Endothelial cell of umbilical vein (primary cell): ENCODE results near the gene NF1. TPM values are rescaled to one million over a fixed set of nuclear protein-coding genes. Genes with fewer than 3 reads are reported as not detected.
"Not testable (repeated sequence)": the region's sequence is repeated elsewhere in the genome, so short reads cannot be mapped to it uniquely, and the experiment has no call there.

ENCODE experiments used
- BruUV-seq: library from RNA; stranded (reverse); fragments of 400-500 nt; replicated peaks from 2 replicates; lab custom pipeline; 2021; lab: Mats Ljungman, UMichigan
- CTCF ChIA-PET: fragments of 300-600, 350-600 bp; sonication (Branson Sonifier 250); formaldehyde crosslinking; loops from one replicate; lab custom pipeline; 2021; ENCODE audit warnings: antibody characterized with exemption, inconsistent platforms; lab: Charles Lee
- POLR2A ChIA-PET: fragments of 300-600, 350-600 bp; sonication (Branson Sonifier 250); formaldehyde crosslinking; loops from one replicate; lab custom pipeline; 2021; ENCODE audit warnings: antibody characterized with exemption, inconsistent platforms; lab: Charles Lee
- DNase-seq: peaks from one replicate; pipeline ENCODE4 v3.0.0-alpha.2; 2011; ENCODE audit warnings: low read depth, low spot score
- FAIRE-seq: peaks from 2 replicates; lab custom pipeline; 2011; peaks lifted over from hg19 to GRCh38; lab: Jason Lieb, UNC
- H2AFZ ChIP-seq: 2 replicates; pipeline ENCODE4 v1.6.0; 2012; ENCODE audit warnings: low read depth, low read length, control low read depth, inconsistent platforms
- H3K27ac ChIP-seq: 2 replicates; pipeline ENCODE4 v1.5.1; 2011; ENCODE audit warnings: low read depth, mild to moderate bottlenecking, control low read depth, low read length, moderate library complexity; ENCODE audit not compliant: insufficient read depth
- H3K27me3 ChIP-seq, 2 experiments: 2 replicates each; pipeline versions ENCODE4 v1.6.0 to v1.6.1; 2011; ENCODE audit warnings: low read length in 2 of 2, mixed read lengths in 1 of 2; ENCODE audit not compliant: control insufficient read depth in 2 of 2, insufficient read depth in 2 of 2
- H3K36me3 ChIP-seq, 2 experiments: 2 replicates in 1 of 2; 3 replicates in 1 of 2; pipeline ENCODE4 v1.5.1; 2011; ENCODE audit warnings: low read length in 2 of 2, mild to moderate bottlenecking in 1 of 2, moderate library complexity in 1 of 2; ENCODE audit not compliant: control insufficient read depth in 2 of 2, insufficient read depth in 2 of 2; ENCODE audit errors: extremely low read depth in 1 of 2
- H3K4me1 ChIP-seq: 3 replicates; pipeline ENCODE4 v1.5.1; 2011; ENCODE audit warnings: mild to moderate bottlenecking, low read length; ENCODE audit not compliant: control insufficient read depth, insufficient read depth; ENCODE audit errors: extremely low read depth
- H3K4me2 ChIP-seq: 2 replicates; pipeline ENCODE4 v1.6.1; 2011; ENCODE audit warnings: low read length, control low read depth, mixed read lengths; ENCODE audit not compliant: insufficient read depth
- H3K4me3 ChIP-seq, 3 experiments: fragments of 200-600 bp in 1 of 3; sonication (generic), shearing (Covaris generic) in 1 of 3; replicated peaks in 1 of 3; 2 replicates each; pipeline ENCODE4 v1.5.1; 2011 to 2016; ENCODE audit warnings: control low read depth in 3 of 3, low read length in 3 of 3, mild to moderate bottlenecking in 2 of 3, inconsistent platforms in 1 of 3, low read depth in 1 of 3, moderate library complexity in 1 of 3; ENCODE audit not compliant: insufficient read depth in 1 of 3
- H3K79me2 ChIP-seq: 2 replicates; pipeline ENCODE4 v1.6.0; 2012; ENCODE audit warnings: low read length, inconsistent platforms; ENCODE audit not compliant: control insufficient read depth, insufficient read depth
- H3K9ac ChIP-seq: replicated peaks from 2 replicates; pipeline ENCODE3; 2011; ENCODE audit warnings: low read length, control low read depth; ENCODE audit not compliant: insufficient read depth; ENCODE audit errors: extremely low read depth
- H3K9me1 ChIP-seq: replicated peaks from 3 replicates; pipeline ENCODE4 v1.6.0; 2011; ENCODE audit warnings: mild to moderate bottlenecking, low read length; ENCODE audit not compliant: control insufficient read depth, insufficient read depth; ENCODE audit errors: extremely low read depth
- H3K9me3 ChIP-seq: replicated peaks from 2 replicates; pipeline ENCODE4 v1.5.1; 2012; ENCODE audit warnings: low read length, inconsistent platforms; ENCODE audit not compliant: control insufficient read depth, insufficient read depth
- H4K20me1 ChIP-seq: replicated peaks from 2 replicates; pipeline ENCODE3; 2011; ENCODE audit warnings: mild to moderate bottlenecking, low read length; ENCODE audit not compliant: control insufficient read depth, insufficient read depth; ENCODE audit errors: extremely low read depth
- EZH2 ChIP-seq: IDR thresholded peaks from 2 replicates; pipeline ENCODE4 v1.6.1; 2012; ENCODE audit warnings: borderline replicate concordance, low read depth, mild to moderate bottlenecking, moderate library complexity, low read length, inconsistent platforms; ENCODE audit not compliant: severe bottlenecking
- FOS ChIP-seq: IDR thresholded peaks from 2 replicates; pipeline ENCODE4 v1.6.1; 2011; ENCODE audit warnings: mild to moderate bottlenecking, low read length, moderate library complexity, borderline replicate concordance; ENCODE audit not compliant: insufficient read depth
- GATA2 ChIP-seq: IDR thresholded peaks from 2 replicates; pipeline ENCODE4 v1.7.0; 2011; ENCODE audit warnings: low read depth, mild to moderate bottlenecking, moderate library complexity, mixed read lengths, low read length; ENCODE audit not compliant: insufficient read length, insufficient read depth
- JUN ChIP-seq: IDR thresholded peaks from 2 replicates; pipeline ENCODE4 v1.6.1; 2011; ENCODE audit warnings: borderline replicate concordance, low read depth; ENCODE audit not compliant: insufficient read length, insufficient read depth
- MYC ChIP-seq: IDR thresholded peaks from one replicate; pipeline ENCODE4 v1.6.1; 2011; ENCODE audit warnings: mild to moderate bottlenecking, low read depth, low read length
- POLR2A ChIP-seq: IDR thresholded peaks from 2 replicates; pipeline ENCODE4 v1.6.1; 2012; ENCODE audit warnings: low read depth, mild to moderate bottlenecking, control low read depth, low read length
- POLR2AphosphoS5 ChIP-seq: IDR thresholded peaks from 2 replicates; pipeline ENCODE4 v1.6.1; 2012; ENCODE audit warnings: low read depth, mild to moderate bottlenecking, control low read depth, low read length, moderate library complexity; ENCODE audit not compliant: insufficient read depth
- dilution Hi-C: fragments of 300-500 bp; cut with MboI; formaldehyde crosslinking; loops from one replicate; pipeline ENCODE4 v1.15.0; 2019; ENCODE audit warnings: low sequenced_read_pairs; ENCODE audit not compliant: extremely low pct_ligation_motif_present
- intact Hi-C: fragments of 100-400 bp; cut with micrococcal nuclease; formaldehyde crosslinking; loops from one replicate; pipeline ENCODE4 v1.10.0; 2022
- polyA plus RNA-seq, 4 experiments: library from polyadenylated mRNA; depleted of rRNA in 3 of 4; stranded (reverse) in 3 of 4; unstranded in 1 of 4; fragments of >200 nt; gene quantifications; 2 replicates each; pipeline versions ENCODE4 v1.2.1 to v1.2.3, GENCODE V29; 2011 to 2012; ENCODE audit warnings: missing spikeins in 1 of 4
- total RNA-seq: library from RNA; stranded (reverse); gene quantifications from 2 replicates; pipeline ENCODE4 v1.2.3, GENCODE V29; 2021
- TF ChIP-seq, protein P1 (sequence below): IDR thresholded peaks from 2 replicates; pipeline ENCODE4 v1.6.1; 2011; ENCODE audit not compliant: insufficient read depth, insufficient read length
- TF ChIP-seq, protein P2 (sequence below), 2 donors: IDR thresholded peaks; 1 replicate in 1 of 2; 2 replicates in 1 of 2; pipeline ENCODE4 v1.5.1; 2011; ENCODE audit warnings: low read length in 2 of 2, mild to moderate bottlenecking in 2 of 2, moderate library complexity in 2 of 2, control low read depth in 1 of 2, inconsistent platforms in 1 of 2, low read depth in 1 of 2; ENCODE audit not compliant: insufficient read depth in 1 of 2; ENCODE audit errors: extremely low read depth in 1 of 2

NF1 gene
- total and polyA plus RNA-seq, 2 donors (not counting 3 experiments of a cell fraction or from before 2014, with no cell fraction given), result 13.7 to 42.4 TPM

GRCh38 chr17:31345191-31345747 is 250.5 kb downstream of the NF1 start:
- H3K36me3 ChIP-seq, H3K9me3 ChIP-seq, H3K27ac ChIP-seq, H3K4me3 ChIP-seq, H4K20me1 ChIP-seq, H2AFZ ChIP-seq, intact Hi-C loops, H3K27me3 ChIP-seq, H3K79me2 ChIP-seq, H3K4me2 ChIP-seq, CTCF ChIA-PET, H3K9me1 ChIP-seq, H3K9ac ChIP-seq, H3K4me1 ChIP-seq, DNase-seq, POLR2A ChIA-PET, dilution Hi-C loops, BruUV-seq, FAIRE-seq: not testable (repeated sequence)

GRCh38 chr17:31349454-31349853 is 254.7 kb downstream of the NF1 start:
- no TSS peak for BruUV-seq
- Histone ChIP-seq H3K9me1 (no peaks in the 10 kb centered on the region), H3K27ac (no peak overlapping the region), H3K79me2 (no peaks in the 10 kb centered on the region), H3K4me3 (no peak overlapping the region), H3K27me3 (no peaks in the 10 kb centered on the region), H3K9ac (no peak overlapping the region), H3K36me3 (peaks cover 0 to 2% of the 10 kb centered on the region in 2 experiments), H3K4me2 (no peak overlapping the region), H3K9me3 (no peaks in the 10 kb centered on the region), H3K4me1 (no peaks in the 10 kb centered on the region), H4K20me1 (no peaks in the 10 kb centered on the region), H2AFZ (no peak overlapping the region)
- intact Hi-C loops (no loop called here), dilution Hi-C loops (no loop called here)
- FAIRE-seq (no peak), DNase-seq (no peak)
- POLR2A ChIA-PET, result no interaction called here
- CTCF ChIA-PET, result interaction anchor here (0.6 to 1.0 kb wide), 2 partner anchors 37 to 40 kb away, joined by 3 to 4 read pairs; no protein-coding TSS in a partner anchor
- TF ChIP-seq EZH2, result no peak
- TF ChIP-seq, protein P1, sequence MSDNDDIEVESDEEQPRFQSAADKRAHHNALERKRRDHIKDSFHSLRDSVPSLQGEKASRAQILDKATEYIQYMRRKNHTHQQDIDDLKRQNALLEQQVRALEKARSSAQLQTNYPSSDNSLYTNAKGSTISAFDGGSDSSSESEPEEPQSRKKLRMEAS, result no peak
- TF ChIP-seq POLR2AphosphoS5, result no peak
- TF ChIP-seq, protein P2, sequence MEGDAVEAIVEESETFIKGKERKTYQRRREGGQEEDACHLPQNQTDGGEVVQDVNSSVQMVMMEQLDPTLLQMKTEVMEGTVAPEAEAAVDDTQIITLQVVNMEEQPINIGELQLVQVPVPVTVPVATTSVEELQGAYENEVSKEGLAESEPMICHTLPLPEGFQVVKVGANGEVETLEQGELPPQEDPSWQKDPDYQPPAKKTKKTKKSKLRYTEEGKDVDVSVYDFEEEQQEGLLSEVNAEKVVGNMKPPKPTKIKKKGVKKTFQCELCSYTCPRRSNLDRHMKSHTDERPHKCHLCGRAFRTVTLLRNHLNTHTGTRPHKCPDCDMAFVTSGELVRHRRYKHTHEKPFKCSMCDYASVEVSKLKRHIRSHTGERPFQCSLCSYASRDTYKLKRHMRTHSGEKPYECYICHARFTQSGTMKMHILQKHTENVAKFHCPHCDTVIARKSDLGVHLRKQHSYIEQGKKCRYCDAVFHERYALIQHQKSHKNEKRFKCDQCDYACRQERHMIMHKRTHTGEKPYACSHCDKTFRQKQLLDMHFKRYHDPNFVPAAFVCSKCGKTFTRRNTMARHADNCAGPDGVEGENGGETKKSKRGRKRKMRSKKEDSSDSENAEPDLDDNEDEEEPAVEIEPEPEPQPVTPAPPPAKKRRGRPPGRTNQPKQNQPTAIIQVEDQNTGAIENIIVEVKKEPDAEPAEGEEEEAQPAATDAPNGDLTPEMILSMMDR (IDR thresholded peaks at IDR 0.05; ENCODE audit: extremely low read depth in 1 of 2, insufficient read depth in 1 of 2, low read depth in 1 of 2, low read length in 2 of 2), result no peak
- TF ChIP-seq MYC, result no peak
- TF ChIP-seq POLR2A, result no peak
- no peak for TF ChIP-seq FOS
- TF ChIP-seq GATA2, result no peak
- TF ChIP-seq JUN, result no peak
